B cell (primary cell): Measurements from ENCODE around the gene CCDC57. TPM values are rescaled to one million over a fixed set of nuclear protein-coding genes. Genes with fewer than 3 reads are reported as not detected.

Experiments used
- ATAC-seq: fragments of 200-7000 bp; cut with Tn5 transposase; one replicate; pipeline ENCODE4 v1.10.0; 2021; ENCODE audit warnings: low read depth, mild to moderate bottlenecking, moderate number of reproducible peaks, moderate library complexity
- CTCF ChIA-PET: fragments of 350-600 bp; sonication (Branson Sonifier 250); formaldehyde crosslinking; loops from one replicate; lab custom pipeline; 2021; ENCODE audit warnings: antibody characterized with exemption, inconsistent platforms; lab: Charles Lee
- POLR2A ChIA-PET: fragments of 350-600 bp; sonication (Branson Sonifier 250); formaldehyde crosslinking; loops from one replicate; lab custom pipeline; 2021; ENCODE audit warnings: antibody characterized with exemption; lab: Charles Lee
- DNase-seq: peaks from one replicate; pipeline ENCODE4 v3.0.0; 2013
- H2AFZ ChIP-seq: 2 replicates; pipeline ENCODE4 v1.6.1; 2012; ENCODE audit warnings: mild to moderate bottlenecking, low read depth, low read length; ENCODE audit not compliant: insufficient read depth, poor library complexity, severe bottlenecking
- H3K27ac ChIP-seq, 2 donors: 1 replicate in 1 of 2; 2 replicates in 1 of 2; pipeline ENCODE4 v1.5.1; 2012 to 2013; ENCODE audit warnings: low read length in 2 of 2, mild to moderate bottlenecking in 2 of 2, moderate library complexity in 1 of 2
- H3K27me3 ChIP-seq, 4 experiments: fragments of 200-600 bp in 1 of 4; sonication (generic) in 1 of 4; replicated peaks in 1 of 4; 1 replicate in 2 of 4; 2 replicates in 2 of 4; pipeline versions ENCODE4 v1.6.1 to v1.7.0; 2013 to 2016; ENCODE audit warnings: low read length in 3 of 4, mild to moderate bottlenecking in 2 of 4, mixed read lengths in 1 of 4, moderate library complexity in 1 of 4; ENCODE audit not compliant: insufficient read depth in 4 of 4, control insufficient read depth in 3 of 4; ENCODE audit errors: control extremely low read depth in 1 of 4
- H3K36me3 ChIP-seq, 2 experiments: replicated peaks in 1 of 2; 1 replicate in 1 of 2; 2 replicates in 1 of 2; pipeline versions ENCODE4 v1.6.1 to v1.7.1; 2013; ENCODE audit warnings: low read length in 1 of 2; ENCODE audit not compliant: insufficient read depth in 2 of 2, control insufficient read depth in 1 of 2; ENCODE audit errors: control extremely low read depth in 1 of 2, extremely low read depth in 1 of 2
- H3K4me1 ChIP-seq, 2 donors: fragments of 200-600 bp in 1 of 2; sonication (generic) in 1 of 2; 1 replicate in 1 of 2; 2 replicates in 1 of 2; pipeline versions ENCODE4 v1.5.1 to v1.6.1; 2013 to 2017; ENCODE audit warnings: low read length in 2 of 2; ENCODE audit not compliant: control insufficient read depth in 2 of 2, insufficient read depth in 2 of 2
- H3K4me2 ChIP-seq: replicated peaks from 2 replicates; pipeline ENCODE3; 2012; ENCODE audit warnings: mild to moderate bottlenecking, low read depth, low read length; ENCODE audit not compliant: poor library complexity, severe bottlenecking
- H3K4me3 ChIP-seq, 5 experiments: fragments of 200-600 bp in 1 of 5; sonication (generic) in 1 of 5; 1 replicate in 3 of 5; 2 replicates in 2 of 5; pipeline versions ENCODE4 v1.5.1 to v1.7.0; 2011 to 2016; ENCODE audit warnings: low read length in 4 of 5, mild to moderate bottlenecking in 4 of 5, low read depth in 2 of 5, control low read depth in 1 of 5, moderate library complexity in 1 of 5; ENCODE audit not compliant: insufficient read depth in 1 of 5; ENCODE audit errors: control extremely low read depth in 1 of 5, extremely low read depth in 1 of 5
- H3K79me2 ChIP-seq: fragments of 200-600 bp; sonication (generic); one replicate; pipeline ENCODE4 v1.6.0; 2016; ENCODE audit warnings: low read length; ENCODE audit not compliant: control insufficient read depth, insufficient read depth
- H3K9ac ChIP-seq: fragments of 200-600 bp; sonication (generic); 2 replicates; pipeline ENCODE4 v1.6.1; 2017; ENCODE audit warnings: mild to moderate bottlenecking, low read length, moderate library complexity
- H3K9me3 ChIP-seq, 3 donors: one replicate each; pipeline versions ENCODE4 v1.6.1 to v1.7.1; 2013; ENCODE audit warnings: low read length in 2 of 3; ENCODE audit not compliant: control insufficient read depth in 2 of 3, insufficient read depth in 1 of 3; ENCODE audit errors: control extremely low read depth in 1 of 3
- H4K20me1 ChIP-seq: 2 replicates; pipeline ENCODE4 v1.6.0; 2012; ENCODE audit warnings: mild to moderate bottlenecking, low read length; ENCODE audit not compliant: insufficient read depth, control insufficient read depth, poor library complexity, severe bottlenecking
- H3K27ac Mint-ChIP-seq: one replicate; pipeline ENCODE4 v1.8.0; 2021; ENCODE audit warnings: mixed read lengths
- H3K27me3 Mint-ChIP-seq: one replicate; pipeline ENCODE4 v1.8.0; 2021; ENCODE audit warnings: mixed read lengths
- H3K4me1 Mint-ChIP-seq: one replicate; pipeline ENCODE4 v1.8.0; 2021; ENCODE audit warnings: mixed read lengths
- H3K4me3 Mint-ChIP-seq: one replicate; pipeline ENCODE4 v1.8.0; 2021; ENCODE audit warnings: mixed read lengths
- H3K9me3 Mint-ChIP-seq: one replicate; pipeline ENCODE4 v1.8.0; 2022; ENCODE audit warnings: mixed read lengths; ENCODE audit not compliant: insufficient read depth
- EZH2 ChIP-seq: IDR thresholded peaks from 2 replicates; pipeline ENCODE4 v1.6.1; 2012; ENCODE audit warnings: borderline replicate concordance, low read depth, mild to moderate bottlenecking, moderate library complexity, low read length; ENCODE audit not compliant: insufficient read depth, poor library complexity, severe bottlenecking
- WGBS: methylation state at CpG from one replicate; pipeline ENCODE4 v1.1.5; 2013; ENCODE audit warnings: missing lambda C conversion rate; ENCODE audit not compliant: insufficient coverage; 5-methylcytosine and 5-hydroxymethylcytosine counted together
- intact Hi-C: fragments of 100-400 bp; cut with micrococcal nuclease; formaldehyde crosslinking; loops from one replicate; pipeline ENCODE4 v1.10.0; 2022
- polyA plus RNA-seq: library from polyadenylated mRNA; depleted of rRNA; stranded (reverse); fragments of >200 nt; gene quantifications from 2 replicates; pipeline ENCODE4 v1.2.3, GENCODE V29; 2012
- total RNA-seq, 2 donors: library from RNA; stranded (reverse); fragments of 120-200 nt in 1 of 2; gene quantifications; 1 replicate in 1 of 2; 2 replicates in 1 of 2; pipeline versions ENCODE4 v1.2.3 to v1.2.4, GENCODE V29; 2013 to 2022
- TF ChIP-seq, protein P1 (sequence below): fragments of 200-600 bp; IDR thresholded peaks from one replicate; pipeline ENCODE4 v1.8.0; 2022; ENCODE audit warnings: antibody characterized with exemption, mild to moderate bottlenecking

CCDC57 gene
- total and polyA plus RNA-seq, 2 donors (not counting 1 experiment from before 2014, with no cell fraction given) = 49.7 to 67.2 TPM

GRCh38 chr17:82228278-82228841 lies 15.7 kb upstream of the CCDC57 start:
- intact Hi-C loops = loop anchor here (1.0 to 2.0 kb wide), 2 partner anchors 12 to 44 kb away; partner anchors contain the start of gene CSNK1D
- Mint-ChIP-seq H3K9me3 (no peaks in the 10 kb centered on the region), H3K27ac (peak overlapping the region; percentile 94), H3K27me3 (no peaks in the 10 kb centered on the region), H3K4me1 (peaks cover 23% of the 10 kb centered on the region), H3K4me3 (peak overlapping the region; percentile 90)
- Histone ChIP-seq H3K4me1 (peaks cover 29 to 46% of the 10 kb centered on the region in 2 donors), H2AFZ (peak overlapping the region; percentile 76), H3K9ac (peak overlapping the region; percentile 92), H4K20me1 (peaks cover 27% of the 10 kb centered on the region), H3K4me3 (peak overlapping the region; percentile 17 to 89 (median 74)), H3K9me3 (no peaks in the 10 kb centered on the region), H3K4me2 (peak overlapping the region; percentile 99), H3K27ac (peak overlapping the region; percentile 89 to 98), H3K27me3 (no peaks in the 10 kb centered on the region), H3K79me2 (no peaks in the 10 kb centered on the region), H3K36me3 (no peaks in the 10 kb centered on the region)
- ATAC-seq = peak; percentile 55
- WGBS = 1% methylated on average over 58 of the region's 63 CpGs
- ChIA-PET POLR2A (interaction anchor here (1.0 to 3.2 kb wide), 6 partner anchors 14 to 73 kb away, joined by 3 to 46 read pairs (median 12); partner anchors contain the start of genes CCDC57 and CSNK1D), CTCF (interaction anchor here (2.2 to 2.3 kb wide), 2 partner anchors 13 to 22 kb away, joined by 8 read pairs; no protein-coding TSS in a partner anchor)
- TF ChIP-seq EZH2 = no peak
- TF ChIP-seq, protein P1, sequence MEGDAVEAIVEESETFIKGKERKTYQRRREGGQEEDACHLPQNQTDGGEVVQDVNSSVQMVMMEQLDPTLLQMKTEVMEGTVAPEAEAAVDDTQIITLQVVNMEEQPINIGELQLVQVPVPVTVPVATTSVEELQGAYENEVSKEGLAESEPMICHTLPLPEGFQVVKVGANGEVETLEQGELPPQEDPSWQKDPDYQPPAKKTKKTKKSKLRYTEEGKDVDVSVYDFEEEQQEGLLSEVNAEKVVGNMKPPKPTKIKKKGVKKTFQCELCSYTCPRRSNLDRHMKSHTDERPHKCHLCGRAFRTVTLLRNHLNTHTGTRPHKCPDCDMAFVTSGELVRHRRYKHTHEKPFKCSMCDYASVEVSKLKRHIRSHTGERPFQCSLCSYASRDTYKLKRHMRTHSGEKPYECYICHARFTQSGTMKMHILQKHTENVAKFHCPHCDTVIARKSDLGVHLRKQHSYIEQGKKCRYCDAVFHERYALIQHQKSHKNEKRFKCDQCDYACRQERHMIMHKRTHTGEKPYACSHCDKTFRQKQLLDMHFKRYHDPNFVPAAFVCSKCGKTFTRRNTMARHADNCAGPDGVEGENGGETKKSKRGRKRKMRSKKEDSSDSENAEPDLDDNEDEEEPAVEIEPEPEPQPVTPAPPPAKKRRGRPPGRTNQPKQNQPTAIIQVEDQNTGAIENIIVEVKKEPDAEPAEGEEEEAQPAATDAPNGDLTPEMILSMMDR = no peak
- DNase-seq = peak; percentile 86
